HG02678 (cell line): ENCODE results near the gene ZER1.
"Not testable (repeated sequence)": the region's sequence is repeated elsewhere in the genome, so short reads cannot be mapped to it uniquely, and the experiment has no call there.

Source experiments
- ATAC-seq: cut with Tn5 transposase; IDR thresholded peaks from one replicate; pipeline ENCODE4 v1.9.1; 2021; ENCODE audit warnings: mild to moderate bottlenecking, moderate library complexity; ENCODE audit not compliant: unreplicated experiment

The ZER1 gene

GRCh38 chr9:128696923-128697707 lies 74.6 kb downstream of the ZER1 start:
- ATAC-seq, result no peak

GRCh38 chr9:128694344-128694743 lies 77.4 kb downstream of the ZER1 start:
- no peak for ATAC-seq

GRCh38 chr9:128693738-128694137 lies 78.0 kb downstream of the ZER1 start:
- ATAC-seq, result not testable (repeated sequence)

GRCh38 chr9:128690684-128691034 lies 81.1 kb downstream of the ZER1 start:
- no peak for ATAC-seq

GRCh38 chr9:128689820-128690683 lies 81.7 kb downstream of the ZER1 start:
- peak; percentile 2 for ATAC-seq

GRCh38 chr9:128689293-128689774 lies 82.4 kb downstream of the ZER1 start:
- peak; percentile 18 for ATAC-seq

- ATAC-seq, result peak; percentile 76
These were observed 83.0 kb downstream of the ZER1 start, which contains the start of gene SET for GRCh38 chr9:128688501-128689292. TSS of gene SET (plus strand) at chr9:128689222. CDS start at chr9:128689583, 361 bp downstream.

- no peak for ATAC-seq
These were observed 84.3 kb downstream of the ZER1 start for GRCh38 chr9:128687453-128687852.

- ATAC-seq, result no peak
These were observed 85.9 kb downstream of the ZER1 start for GRCh38 chr9:128685636-128686489.

GRCh38 chr9:128684325-128685199 lies 87.2 kb downstream of the ZER1 start:
- peak; percentile 32 for ATAC-seq

GRCh38 chr9:128684065-128684324 lies 87.7 kb downstream of the ZER1 start:
- no peak for ATAC-seq

GRCh38 chr9:128683340-128684064 lies 88.2 kb downstream of the ZER1 start:
- ATAC-seq, result peak; percentile 38
